CD4-positive, alpha-beta T cell treated with Interferon alpha-2 for 1 hour (primary cell): ENCODE measurements around the gene IGFBP1.
"Not testable (repeated sequence)": the region's sequence is repeated elsewhere in the genome, so short reads cannot be mapped to it uniquely, and the experiment has no call there.

Experiments used
- DNase-seq, 2 donors: peaks; one replicate each; pipeline ENCODE4 v3.0.0-alpha.2; 2020 to 2022

Gene IGFBP1

DNA sequence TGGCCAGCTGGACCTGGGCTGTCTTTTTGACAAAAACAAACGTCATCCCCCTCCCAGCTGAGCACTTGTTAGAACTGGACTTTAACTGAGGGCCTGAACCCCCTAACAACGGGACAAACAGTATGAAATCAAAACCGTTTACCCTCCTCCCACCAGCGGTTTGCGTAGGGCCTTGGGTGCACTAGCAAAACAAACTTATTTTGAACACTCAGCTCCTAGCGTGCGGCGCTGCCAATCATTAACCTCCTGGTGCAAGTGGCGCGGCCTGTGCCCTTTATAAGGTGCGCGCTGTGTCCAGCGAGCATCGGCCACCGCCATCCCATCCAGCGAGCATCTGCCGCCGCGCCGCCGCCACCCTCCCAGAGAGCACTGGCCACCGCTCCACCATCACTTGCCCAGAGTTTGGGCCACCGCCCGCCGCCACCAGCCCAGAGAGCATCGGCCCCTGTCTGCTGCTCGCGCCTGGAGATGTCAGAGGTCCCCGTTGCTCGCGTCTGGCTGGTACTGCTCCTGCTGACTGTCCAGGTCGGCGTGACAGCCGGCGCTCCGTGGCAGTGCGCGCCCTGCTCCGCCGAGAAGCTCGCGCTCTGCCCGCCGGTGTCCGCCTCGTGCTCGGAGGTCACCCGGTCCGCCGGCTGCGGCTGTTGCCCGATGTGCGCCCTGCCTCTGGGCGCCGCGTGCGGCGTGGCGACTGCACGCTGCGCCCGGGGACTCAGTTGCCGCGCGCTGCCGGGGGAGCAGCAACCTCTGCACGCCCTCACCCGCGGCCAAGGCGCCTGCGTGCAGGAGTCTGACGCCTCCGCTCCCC is at the start of gene IGFBP1:
TSS of gene IGFBP1 (plus strand) at position 304 of the 808 bp plus-strand sequence. CDS start at position 469, 165 bp downstream.
- DNase-seq: no peak

DNA sequence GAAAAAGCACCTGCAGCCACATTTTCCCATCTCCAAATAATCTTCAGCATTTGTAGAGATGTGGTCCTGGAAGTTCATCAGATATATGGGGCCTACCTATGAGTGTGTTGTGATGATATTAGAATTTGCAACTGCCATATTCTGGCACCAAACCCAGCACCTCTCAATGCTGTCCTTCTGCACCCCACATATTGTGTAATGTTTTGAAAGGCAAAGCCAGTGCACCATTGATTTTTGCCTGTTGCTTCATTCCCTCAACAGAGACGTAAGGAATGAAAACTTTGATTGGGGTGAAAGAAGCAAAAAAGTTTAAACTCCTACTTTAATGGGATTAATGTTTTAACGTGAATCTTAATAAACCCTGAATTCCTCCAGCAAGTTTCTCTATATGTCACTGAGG is 49.4 kb upstream of the IGFBP1 start:
- DNase-seq: not testable (repeated sequence)

DNA sequence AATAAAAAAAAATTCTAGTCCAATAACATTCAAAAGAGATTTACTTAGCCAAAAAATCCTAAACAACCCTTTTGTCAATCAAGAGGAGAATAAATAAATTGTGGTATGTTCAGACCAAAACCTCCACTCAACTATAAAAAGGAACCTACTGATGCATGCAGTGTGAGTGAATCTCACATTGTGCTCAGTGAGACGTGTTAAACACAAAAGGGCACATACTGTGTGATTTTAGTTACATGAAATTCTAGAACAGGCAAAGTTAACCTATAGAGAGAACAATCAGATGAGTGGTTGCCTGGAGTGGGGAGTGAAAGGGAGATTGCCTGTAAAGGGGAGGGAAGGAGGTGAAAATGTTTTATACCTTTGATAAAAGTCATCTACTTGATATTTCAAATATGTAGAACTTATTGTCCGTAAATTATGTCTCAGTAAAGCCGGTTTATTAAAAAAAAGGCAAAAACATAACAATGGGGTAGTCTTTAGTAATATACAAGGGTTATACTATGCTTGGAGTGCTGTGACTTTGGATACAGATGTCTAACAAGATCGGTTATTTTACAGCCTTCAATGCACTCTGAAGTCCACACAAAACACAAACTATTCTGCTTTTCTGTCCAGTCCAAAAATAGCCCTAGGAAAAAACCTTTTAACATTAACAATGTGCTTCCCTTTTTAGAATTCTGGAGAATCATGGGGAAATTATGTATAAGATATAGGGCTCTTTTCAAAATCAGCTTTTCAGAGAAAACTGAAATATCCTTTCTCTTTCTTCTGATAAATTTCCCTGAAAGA is 46.2 kb upstream of the IGFBP1 start:
- not testable (repeated sequence) for DNase-seq

DNA sequence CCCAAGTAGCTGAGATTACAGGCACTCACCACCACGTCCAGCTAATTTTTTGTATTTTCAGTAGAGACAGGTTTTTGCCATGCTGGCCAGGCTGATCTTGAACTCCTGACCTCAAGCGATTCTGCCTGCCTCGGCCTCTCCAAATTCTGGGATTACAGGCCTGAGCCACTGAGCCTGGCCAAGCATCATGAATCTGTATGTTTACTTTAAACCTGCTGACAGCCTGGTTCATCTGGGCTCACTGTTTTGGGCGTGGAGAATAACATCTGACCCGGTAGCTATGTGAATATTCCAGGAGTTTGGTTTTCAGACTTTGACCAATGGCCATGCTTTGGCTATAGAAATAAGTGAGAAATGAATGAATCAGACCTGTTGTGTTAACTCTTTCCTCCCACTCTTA is 41.8 kb upstream of the IGFBP1 start:
- DNase-seq: not testable (repeated sequence)

DNA sequence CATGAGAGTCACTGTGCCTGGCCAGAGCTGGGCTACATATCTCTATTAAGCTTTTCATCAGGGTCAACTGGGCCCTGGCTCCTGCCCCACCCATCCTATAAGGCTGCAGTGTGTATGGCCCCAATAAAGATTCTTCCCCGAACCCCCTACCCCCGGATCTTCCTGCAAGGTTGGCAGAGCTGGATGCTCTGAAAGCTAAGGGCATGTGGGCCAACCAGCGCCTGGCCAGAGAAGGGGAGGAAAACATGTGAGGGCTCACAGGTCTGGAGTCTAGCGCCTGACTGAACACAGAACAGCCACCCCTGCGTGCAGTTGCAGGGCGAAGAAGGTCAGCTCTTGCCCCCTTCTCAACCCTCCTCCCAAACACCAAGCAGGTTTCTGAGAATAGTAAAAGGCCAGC is 39.6 kb upstream of the IGFBP1 start:
- DNase-seq: not testable (repeated sequence)

DNA sequence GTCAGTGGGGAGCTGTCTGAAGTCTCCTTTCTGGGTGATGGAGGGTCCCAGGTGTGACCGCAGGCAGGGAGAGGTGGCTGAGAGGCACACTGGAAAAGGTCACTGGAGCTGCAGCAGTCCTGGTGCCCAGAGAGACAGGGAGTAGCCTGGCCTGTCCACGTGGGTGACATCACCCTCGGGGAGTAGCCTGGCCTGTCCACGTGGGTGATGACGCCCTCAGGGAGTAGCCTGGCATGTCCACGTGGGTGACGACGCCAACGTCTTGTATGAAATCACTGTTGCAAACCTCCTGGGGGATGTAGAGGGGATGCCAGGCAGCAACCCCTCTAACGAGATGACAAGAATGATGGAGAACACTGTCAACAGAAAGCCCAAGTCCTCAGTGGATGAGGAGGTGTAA is 35.3 kb upstream of the IGFBP1 start:
- DNase-seq: not testable (repeated sequence)

DNA sequence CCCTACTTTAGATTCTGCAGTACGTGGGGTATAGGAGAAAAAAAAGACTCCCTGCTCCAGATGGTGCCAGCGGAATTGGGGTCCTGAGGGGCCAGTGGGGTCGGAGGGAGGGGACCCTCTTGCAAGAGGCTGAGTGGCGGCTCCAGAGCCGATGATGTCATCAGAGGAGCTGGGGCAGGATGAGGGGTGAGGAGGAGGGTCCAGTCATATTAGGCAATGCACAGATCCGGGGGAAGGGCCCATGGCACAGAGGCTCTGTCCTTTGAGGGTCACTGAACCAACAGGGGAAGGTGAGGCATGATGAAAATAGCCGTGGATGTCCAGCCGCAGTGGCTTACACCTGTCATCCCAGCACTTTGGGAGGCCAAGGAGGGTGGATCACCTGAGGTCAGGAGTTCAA is 34.8 kb upstream of the IGFBP1 start:
- not testable (repeated sequence) for DNase-seq

DNA sequence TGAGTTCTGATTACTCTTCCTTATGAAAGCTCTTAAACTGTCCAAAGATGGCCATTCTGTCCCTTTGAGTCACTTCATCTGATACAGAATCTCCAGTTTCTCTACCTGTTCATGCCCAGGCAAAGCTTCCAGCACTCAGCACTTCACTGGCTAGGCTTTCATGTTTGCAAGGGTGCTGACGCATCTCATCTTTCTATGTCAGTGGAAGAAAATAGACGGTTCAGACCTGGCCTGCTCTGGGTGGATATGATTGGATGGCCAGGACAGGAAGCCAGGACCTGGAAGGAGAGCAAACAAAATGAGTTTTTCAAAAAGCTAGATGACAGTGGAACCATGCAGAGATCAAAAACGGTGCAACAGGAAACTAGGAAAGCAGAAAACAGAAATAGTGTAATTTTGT is 32.6 kb upstream of the IGFBP1 start:
- DNase-seq: not testable (repeated sequence)

DNA sequence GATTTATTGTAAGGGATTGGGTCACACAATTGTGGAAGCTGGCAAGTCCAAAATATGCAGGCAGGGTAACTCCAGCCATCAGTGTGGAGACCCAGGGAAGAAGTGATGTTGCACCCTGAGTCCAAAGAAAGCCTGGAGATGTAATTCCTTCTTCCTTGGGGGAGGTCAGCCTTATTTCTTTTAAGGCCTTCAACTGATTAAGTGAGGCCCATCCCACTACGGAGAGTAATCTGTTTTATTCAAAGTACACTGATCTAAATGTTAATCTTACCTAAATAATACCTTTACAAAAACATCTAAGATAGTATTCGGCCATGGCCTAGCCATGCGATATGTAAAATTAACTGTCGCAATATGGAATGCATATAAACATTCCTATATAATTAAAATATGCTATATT is 31.4 kb upstream of the IGFBP1 start:
- not testable (repeated sequence) for DNase-seq

DNA sequence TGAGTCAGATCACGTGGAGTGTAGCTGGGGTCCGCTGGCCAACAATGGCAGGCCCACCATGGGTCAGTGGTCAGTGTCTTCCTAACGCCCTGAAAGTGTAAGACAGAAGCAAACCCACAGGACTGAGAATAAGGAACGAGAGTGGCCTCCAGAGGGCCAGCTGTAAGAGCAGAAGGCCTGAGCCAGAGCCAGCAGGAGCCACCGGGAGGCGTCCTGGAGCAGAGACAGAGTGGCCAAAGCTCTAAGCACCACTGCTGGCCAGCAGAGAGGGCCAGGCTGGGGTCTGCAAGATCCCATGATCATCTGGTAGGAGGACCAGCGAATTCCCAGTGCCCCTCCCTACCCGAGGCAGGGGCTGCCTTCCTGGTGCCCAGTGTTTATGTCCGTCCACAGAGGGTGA is 24.6 kb upstream of the IGFBP1 start:
- DNase-seq: no peak

DNA sequence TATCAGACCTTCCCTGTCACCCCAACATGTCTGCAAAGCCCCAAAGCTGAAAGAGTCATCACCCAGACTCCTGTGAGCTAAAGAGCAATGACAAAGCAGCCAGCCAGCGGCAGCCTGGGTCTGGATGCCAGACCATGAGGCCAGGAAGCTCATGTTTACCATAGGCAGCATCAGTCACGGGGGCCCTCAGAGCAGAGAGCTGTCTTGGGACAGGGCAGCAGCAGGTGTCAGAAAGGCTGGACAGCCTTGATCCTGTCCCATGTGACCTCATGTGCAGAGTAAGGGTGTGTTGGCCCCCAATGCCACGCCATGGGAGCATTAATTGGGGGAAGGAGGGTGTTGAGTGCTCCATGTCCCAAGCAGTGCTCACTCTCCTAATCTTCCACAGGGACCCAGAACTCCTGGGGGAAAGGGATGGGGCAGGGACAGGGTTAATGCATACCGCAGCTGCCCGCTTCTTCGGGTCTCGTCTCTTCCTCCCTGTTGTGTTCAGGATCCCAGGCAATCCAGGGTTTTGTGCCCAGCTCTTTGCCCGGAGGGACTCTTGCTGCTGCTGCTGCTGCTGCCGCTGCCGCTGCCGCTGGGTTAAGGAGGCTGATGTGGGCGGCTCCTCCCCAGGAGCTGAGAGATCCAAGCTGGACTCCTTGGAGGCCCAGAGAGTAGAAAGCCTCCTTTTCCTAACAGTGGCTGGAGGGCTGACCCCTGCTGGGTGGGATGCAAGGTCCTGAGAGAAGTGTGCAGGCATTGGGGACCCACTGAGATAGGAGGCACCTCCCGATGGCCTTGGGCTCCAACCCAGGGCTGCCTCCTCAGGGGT is 22.5 kb upstream of the IGFBP1 start:
- no peak for DNase-seq

DNA sequence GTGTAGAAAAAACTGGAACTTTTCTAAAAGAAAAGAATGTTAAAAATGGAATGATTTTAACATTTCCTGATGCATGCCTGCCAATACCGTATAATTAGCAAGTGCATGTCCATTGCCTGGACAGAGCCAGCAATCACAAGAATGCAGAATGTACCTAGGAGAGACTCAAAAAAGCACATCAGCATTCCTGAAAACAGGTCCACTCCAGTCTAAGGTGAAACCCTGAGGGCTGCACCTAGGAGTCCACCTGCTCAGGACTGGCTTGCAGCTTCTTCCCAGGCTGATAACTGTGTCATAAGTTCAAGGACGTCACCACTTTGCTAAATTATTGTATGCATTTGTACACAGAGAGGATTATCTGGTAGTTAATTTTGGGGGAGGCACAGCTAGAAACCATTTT is 20.8 kb upstream of the IGFBP1 start:
- no peak for DNase-seq

DNA sequence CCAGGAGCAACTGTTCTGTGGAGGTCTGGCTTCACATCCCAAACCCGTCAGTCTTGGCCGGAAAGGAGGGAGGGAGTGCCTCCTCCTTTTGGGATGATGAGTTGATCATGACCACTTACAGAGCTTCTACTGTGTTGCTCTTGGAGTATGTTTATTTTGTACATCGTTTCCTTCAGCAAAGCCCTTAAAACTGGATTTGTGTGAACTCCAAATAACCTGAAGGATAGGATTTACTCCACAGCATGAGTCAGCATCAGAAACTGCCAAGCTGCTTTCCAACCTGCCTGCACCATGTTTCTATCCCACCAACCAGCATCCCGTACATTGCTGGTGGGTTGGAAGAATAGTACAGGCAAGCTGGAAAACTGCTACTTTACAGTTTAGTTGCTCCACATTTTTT is 18.9 kb upstream of the IGFBP1 start:
- no peak for DNase-seq

DNA sequence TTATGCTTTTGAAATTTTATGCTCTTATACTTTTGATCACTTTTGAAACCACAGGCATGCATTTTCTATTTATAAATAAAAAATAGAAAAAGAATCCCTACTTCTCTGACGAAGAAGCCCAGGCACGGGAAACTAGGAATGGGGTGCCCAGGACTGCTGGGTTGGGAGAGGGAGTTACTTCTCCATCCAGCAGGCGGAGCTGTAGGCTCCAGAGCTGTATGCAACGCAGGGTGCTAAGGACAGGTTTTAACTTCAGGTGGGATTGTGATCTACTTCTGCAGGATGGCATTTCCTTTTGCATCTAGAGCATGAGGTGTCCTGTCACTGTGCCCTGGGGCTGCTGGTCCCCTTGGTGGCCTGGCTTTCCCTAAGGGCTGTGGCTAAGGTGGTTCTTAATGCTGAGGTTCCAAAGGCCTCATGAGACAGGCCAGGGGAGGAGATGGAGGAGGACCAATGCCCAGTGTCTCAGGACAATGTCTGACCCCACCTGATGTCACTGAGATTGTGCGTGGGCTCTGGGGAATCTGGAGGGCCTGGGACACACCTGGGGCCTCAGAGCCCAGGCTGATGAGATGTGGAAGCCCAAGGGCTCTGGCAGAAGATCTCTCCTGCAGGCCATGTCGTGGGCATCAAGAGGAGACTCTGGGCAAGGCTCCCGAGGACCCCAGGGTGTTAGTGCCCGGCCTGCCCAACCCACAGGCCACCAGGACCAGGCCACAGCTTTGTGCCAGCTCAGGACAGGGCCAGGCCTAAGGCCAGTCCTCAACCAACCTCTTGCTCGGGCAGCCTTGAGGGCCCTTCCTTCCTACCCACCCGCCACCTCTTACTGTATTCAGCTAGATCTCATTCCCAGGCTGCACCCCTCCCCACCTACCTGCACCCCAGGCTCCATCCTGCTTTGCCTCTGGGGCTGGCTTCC is 15.9 kb upstream of the IGFBP1 start:
- no peak for DNase-seq

DNA sequence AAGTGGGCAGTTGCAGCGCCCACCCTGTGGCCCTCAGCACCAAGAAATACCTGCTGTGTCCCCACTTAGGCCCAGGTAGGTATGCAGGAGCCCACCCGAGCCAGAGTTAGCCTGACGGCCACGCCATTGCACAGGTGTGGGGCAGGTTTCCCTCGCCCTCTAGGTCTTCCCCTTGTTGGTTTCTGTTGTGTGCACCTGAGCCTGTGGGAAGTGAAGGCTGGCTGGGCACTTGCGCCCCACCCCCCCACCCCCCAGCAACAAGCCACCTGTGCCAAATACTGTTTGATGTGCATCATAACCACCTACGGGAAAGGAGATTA is 15.3 kb upstream of the IGFBP1 start, which contains the start of gene CCDC201:
TSS of gene CCDC201 (minus strand) at position 48 of the 320 bp plus-strand sequence. CDS start 75 bp downstream, outside the sequence.
- no peak for DNase-seq

DNA sequence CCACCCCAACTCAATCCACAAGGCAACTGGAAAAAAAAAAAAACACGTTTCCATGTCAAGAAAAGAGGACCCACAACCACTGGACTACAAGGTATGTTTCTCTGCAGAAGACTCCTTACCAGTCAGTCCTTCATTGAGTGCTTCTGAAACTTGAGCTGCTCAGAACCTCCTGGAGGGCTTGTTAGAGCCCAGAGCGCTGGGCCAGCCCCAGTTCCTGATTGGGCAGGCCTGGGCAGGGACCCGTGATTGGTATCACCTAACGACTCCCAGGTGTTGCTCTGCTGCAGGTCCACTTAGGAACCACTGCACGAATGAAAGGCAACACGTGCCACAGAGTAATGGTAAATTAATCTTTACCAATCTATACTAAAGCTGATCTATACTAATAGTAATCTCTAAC is 14.9 kb upstream of the IGFBP1 start:
- DNase-seq: no peak

DNA sequence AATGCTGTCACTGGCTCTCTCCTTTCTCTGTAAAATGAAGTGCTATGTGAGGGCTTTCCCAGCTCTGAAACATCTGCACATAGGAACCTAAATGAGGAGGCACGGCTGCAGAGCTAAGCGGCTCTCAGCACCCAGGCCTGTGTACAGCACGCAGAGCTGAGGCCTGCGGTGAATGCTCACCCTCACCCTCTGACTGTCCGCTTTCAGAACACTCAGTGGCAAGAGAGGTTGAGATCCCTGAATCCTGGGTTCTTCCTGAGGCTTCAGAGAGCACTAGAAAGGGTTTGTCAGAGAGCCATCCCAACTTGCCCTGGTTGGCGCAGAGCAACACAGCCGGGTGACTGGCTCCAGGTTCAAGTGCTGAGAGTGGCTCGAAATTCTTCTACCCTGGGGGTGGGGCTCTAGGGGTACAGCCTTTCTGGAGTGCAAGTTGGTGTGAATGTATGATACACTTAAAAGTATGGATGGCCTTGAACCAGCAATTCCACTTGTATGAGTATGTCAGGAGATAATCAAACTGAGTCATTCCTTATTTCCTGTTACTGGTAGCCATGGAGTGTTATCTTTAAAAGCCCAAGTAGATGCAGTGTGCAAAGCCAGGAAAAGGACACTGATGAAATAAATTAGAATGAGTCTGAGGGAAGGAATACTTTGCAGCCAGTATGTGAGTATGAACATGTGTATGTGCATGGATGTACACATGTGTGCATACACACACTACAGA is 13.7 kb upstream of the IGFBP1 start:
- no peak for DNase-seq

DNA sequence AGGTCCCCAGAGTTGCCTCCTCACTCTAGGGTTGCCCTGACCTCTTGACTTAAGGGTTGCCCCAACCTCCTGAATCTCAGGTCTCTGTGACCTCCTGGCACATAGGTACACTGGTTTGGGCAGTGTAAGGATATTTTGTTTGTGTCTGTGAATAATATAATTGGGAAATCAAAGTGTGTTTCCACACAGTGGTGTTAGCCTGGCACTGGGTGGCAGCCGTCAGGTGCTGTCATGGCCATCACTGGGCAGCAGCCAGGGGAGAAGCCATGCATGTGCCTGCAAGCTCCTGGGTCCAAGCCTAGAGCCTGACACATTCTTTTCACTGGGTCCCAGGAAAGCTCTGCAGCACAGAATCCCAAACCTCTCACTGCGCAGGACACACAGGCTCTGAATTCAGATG is 11.8 kb upstream of the IGFBP1 start:
- no peak for DNase-seq

DNA sequence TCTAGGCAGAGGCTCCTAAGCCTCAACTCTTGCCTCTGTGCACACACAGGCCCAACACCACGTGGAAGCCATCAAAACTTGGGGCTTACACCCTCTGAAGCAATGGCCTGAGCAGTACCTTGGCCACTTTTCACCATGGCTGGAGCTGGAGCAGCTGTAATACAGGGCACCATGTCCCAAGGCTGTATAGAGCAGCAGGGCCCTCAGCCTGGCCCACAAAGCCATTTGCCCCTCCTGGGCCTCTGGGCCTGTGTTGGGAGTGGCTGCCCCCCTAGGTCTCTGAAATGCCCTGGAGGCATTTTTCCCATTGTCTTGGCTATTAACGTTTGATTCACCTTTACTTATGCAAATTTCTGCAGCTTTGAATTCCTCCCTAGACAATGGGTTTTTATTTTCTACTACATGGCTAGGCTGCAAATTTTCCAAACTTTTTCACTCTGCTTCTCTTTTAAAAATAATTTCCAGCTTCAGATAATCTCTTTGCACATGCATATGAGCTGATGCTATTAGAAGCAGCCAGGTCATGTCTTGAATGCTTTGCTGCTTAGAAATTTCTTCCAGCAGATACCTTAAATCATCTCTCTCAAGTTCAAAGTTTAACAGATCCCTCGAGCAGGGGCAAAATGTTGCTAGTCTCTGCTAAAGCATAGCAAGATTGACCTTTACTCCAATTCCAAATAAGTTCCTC is 9.7 kb upstream of the IGFBP1 start:
- DNase-seq: no peak

DNA sequence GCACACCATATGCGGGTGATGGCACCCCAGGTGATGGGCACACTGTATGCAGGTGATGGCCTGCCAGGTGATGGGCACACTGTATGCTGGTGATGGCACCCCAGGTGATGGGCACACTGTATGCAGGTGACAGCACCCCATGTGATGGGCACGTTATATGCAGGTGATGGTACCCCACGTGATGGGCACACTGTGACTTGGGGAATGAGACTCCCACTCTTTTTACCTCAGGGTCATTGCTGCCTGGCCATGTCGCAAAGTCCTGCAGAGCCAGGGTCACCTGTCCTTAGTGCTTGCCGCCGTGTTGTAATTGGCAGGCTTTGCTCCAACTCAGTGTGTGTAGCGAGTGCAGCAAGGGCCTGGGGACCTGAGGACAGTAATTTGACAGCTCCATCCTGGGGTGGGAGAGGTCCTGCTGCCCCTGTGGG is 7.8 kb upstream of the IGFBP1 start:
- no peak for DNase-seq

DNA sequence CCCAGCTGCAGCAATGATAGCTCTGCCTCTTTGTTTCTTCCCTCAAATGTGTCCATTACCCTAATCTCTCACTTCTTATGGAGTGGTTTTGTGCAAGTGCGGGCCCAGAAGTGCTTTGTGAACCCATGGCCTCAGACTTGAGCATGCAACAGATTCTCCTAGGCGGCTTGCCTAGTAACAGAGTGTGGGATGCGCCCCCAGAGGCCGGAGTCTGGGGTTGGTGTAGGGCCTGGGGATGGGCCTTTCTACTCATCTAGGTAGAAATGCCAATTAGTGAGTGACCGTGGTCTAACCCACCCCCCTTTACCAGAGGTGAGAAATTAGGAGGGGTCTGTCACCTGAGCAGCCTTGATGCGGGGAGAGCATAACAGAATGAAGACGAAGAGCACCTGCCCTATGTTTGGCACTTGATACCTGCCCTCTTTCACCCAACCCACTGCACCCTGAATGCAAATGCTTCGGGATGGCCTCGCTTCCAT is 7.0 kb upstream of the IGFBP1 start:
- DNase-seq: no peak
